Neutrophil (primary cell): Measurements from ENCODE around the gene CLEC9A.

Source experiments
- H3K27ac ChIP-seq: fragments of 200-600 bp; sonication (generic); 2 replicates; pipeline ENCODE4 v1.5.1; 2016; ENCODE audit warnings: mild to moderate bottlenecking, moderate library complexity
- H3K27me3 ChIP-seq: fragments of 200-600 bp; sonication (generic); 2 replicates; pipeline ENCODE4 v1.6.0; 2016; ENCODE audit warnings: mild to moderate bottlenecking
- H3K36me3 ChIP-seq: fragments of 200-600 bp; sonication (generic); 2 replicates; pipeline ENCODE4 v1.5.1; 2017
- H3K4me1 ChIP-seq, 2 experiments: fragments of 200-600 bp in 1 of 2; sonication (generic) in 1 of 2; 1 replicate in 1 of 2; 2 replicates in 1 of 2; pipeline versions ENCODE4 v1.5.1 to v1.6.1; 2013 to 2016; ENCODE audit warnings: low read depth in 1 of 2, low read length in 1 of 2, mild to moderate bottlenecking in 1 of 2, moderate library complexity in 1 of 2; ENCODE audit not compliant: control insufficient read depth in 1 of 2, insufficient read depth in 1 of 2
- H3K4me3 ChIP-seq, 2 experiments: fragments of 200-600 bp in 1 of 2; sonication (generic) in 1 of 2; 1 replicate in 1 of 2; 2 replicates in 1 of 2; pipeline ENCODE4 v1.5.1; 2013 to 2016; ENCODE audit warnings: low read depth in 1 of 2, low read length in 1 of 2, mild to moderate bottlenecking in 1 of 2, moderate library complexity in 1 of 2
- H3K9me3 ChIP-seq: fragments of 200-600 bp; sonication (generic); 2 replicates; pipeline ENCODE4 v1.5.1; 2016
- CTCF ChIP-seq: fragments of 200-600 bp; sonication (generic); IDR thresholded peaks from 2 replicates; pipeline ENCODE4 v1.5.1; 2016; ENCODE audit warnings: antibody characterized with exemption

Gene CLEC9A

DNA sequence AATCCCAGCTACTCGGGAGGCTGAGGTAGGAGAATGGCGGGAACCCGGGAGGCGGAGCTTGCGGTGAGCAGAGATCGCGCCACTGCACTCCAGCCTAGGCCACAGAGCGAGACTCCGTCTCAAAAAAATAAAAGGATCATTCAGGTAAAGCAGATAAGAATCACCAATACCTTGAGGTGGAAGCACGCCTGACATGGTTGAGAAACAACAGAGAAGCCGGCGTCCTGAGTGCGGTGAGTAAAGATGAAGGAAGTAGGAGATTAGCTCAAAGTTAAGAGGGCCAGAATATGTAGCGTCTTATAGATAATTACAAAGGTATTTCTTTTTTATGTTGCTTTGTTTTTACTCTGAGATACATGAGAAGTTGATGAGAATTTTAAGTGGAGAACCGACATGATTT, 84.8 kb downstream of the CLEC9A start:
- Histone ChIP-seq H3K9me3 (no peaks in the 10 kb centered on the region), H3K27me3 (no peaks in the 10 kb centered on the region)
- TF ChIP-seq CTCF = no peak

More for the DNA sequence above, 84.8 kb downstream of the CLEC9A start:
- H3K36me3 ChIP-seq = peaks cover 47% of the 10 kb centered on the region
- H3K27ac ChIP-seq = peak overlapping the region; percentile 13
- H3K4me3 ChIP-seq = no peak overlapping the region
- peaks cover 11 to 12% of the 10 kb centered on the region in 2 experiments for H3K4me1 ChIP-seq
